HepG2 (cell line): ENCODE data around the gene F12.

Source experiments
- EZH2 ChIP-seq: conservative IDR thresholded peaks from 2 replicates; pipeline ENCODE4 v1.6.1; 2012; ENCODE audit warnings: mild to moderate bottlenecking, low read depth, low read length, moderate library complexity
- JUND ChIP-seq: sonication (generic); formaldehyde crosslinking; IDR thresholded peaks from 2 replicates; pipeline ENCODE4 v1.8.0; 2022; ENCODE audit warnings: mild to moderate bottlenecking, missing genetic modification reagents
- PPARG ChIP-seq: conservative IDR thresholded peaks from 2 replicates; pipeline ENCODE4 v1.6.1; 2016; ENCODE audit warnings: missing biosample characterization, missing genetic modification reagents
- SNRNP70 ChIP-seq: fragments of 200-400 bp; formaldehyde crosslinking; IDR thresholded peaks from 2 replicates; pipeline ENCODE4 v1.6.1; 2017; ENCODE audit warnings: mild to moderate bottlenecking, low read depth, low read length, moderate library complexity
- SUZ12 ChIP-seq: fragments of 150-350 bp; IDR thresholded peaks from 2 replicates; pipeline ENCODE4 v1.6.1; 2014; ENCODE audit warnings: low read depth, low read length

DNA sequence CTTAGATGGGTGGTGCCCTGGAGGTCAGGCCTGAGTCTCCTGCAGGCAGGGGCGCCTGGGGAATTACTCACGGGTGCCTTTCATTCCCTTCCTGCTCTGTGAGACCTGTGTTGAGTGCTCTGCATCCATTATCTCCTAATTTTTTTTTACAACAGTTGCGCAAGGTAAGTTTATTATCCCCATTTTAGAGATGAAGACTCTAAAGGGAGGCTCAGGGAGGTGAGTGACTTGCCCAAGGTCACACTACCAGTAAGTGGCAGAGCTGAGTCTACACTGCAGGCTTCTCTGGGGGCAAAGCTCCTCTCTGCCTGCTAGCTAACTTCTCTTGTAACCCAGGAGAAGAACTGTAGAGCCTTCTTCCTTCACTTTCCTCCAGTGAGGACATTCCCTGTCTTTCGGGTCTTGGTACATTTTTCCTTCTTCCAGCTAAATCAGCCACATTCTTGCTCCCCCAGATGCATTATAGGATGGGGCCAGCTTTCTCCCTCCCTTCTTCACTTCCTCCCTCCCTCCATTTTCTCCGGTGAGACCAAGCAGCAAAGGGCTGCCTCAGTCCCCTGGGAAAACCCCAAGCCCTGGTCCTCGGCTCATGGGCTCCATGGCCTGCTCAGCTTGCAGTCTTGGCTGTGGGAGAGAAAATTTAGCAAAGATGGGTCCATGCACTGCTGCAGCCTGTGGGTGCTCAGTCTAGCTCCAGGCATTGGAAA, 39.0 kb upstream of the F12 start:
- TF ChIP-seq EZH2 (no peak), JUND (CRISPR knock-in tag) (no peak), SNRNP70 (no peak), SUZ12 (no peak), PPARG (CRISPR knock-in tag) (no peak)
